HG02763 (cell line): ENCODE measurements around the gene GPR156.
"Not testable (repeated sequence)": the region's sequence is repeated elsewhere in the genome, so short reads cannot be mapped to it uniquely, and the experiment has no call there.

Experiments used
- ATAC-seq: cut with Tn5 transposase; IDR thresholded peaks from one replicate; pipeline ENCODE4 v1.9.1; 2021; ENCODE audit warnings: mild to moderate bottlenecking, moderate library complexity; ENCODE audit not compliant: unreplicated experiment

Gene GPR156

GRCh38 chr3:120275618-120276017, 9.4 kb downstream of the GPR156 start:
- no peak for ATAC-seq

DNA sequence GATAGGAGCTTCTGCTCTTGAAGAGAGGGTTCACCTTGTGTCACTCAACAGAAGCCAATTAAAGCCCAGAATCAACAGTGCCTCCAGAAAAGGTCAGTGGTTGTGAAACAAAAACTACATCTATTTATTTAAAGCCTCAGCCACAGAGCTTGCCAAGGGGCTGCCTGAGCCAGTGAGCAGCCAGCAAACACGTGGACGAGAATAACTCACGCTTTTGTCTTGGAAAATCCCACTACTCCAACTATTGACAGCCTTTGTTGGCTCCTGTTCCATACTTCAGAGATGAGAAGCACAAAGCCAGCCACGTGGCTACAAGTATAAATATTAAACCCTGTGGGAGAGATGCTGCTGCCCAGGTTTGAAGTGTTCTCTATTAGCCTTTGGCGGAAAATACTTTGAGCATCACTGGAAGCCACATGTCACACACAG, 10.3 kb downstream of the GPR156 start:
- no peak for ATAC-seq

DNA sequence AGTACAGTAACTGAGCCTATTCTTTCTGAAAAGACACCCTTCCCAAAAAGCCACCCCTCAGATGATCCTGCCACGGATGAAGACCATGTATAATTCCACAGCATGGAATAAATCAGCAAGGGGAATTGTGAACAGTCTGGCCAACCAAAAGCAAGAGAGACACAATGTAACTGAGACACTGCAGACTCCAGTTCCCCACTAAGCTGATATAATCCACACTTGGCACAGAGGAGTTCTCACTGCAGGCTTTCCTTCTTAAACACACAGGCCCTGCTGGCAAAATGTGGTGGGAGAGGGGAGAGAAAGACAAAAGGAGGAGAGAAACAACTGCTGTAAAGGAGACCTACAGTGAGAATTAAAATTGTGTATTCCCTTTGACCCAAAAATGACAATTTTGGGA, 12.7 kb downstream of the GPR156 start:
- ATAC-seq: no peak

DNA sequence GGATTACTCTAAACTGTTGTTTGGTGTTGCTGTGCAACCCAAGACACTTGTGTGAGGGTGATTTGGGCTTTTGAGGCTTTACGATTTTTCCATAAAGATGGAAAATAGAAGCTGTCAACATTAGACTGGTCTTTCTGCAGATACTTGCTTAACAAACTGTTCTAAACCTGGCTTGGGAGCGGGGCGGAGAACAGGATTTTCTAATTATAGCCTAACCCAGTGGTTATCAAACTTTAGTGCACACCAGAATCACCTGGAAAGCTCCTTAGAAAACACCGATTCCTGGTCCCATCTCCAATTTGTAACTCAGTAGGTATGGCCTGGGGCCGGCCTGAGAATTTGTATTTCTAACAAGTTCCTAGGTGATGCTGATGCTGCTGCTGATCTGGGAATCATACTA, 19.0 kb downstream of the GPR156 start:
- no peak for ATAC-seq

GRCh38 chr3:120264963-120265362, 20.1 kb downstream of the GPR156 start:
- no peak for ATAC-seq

DNA sequence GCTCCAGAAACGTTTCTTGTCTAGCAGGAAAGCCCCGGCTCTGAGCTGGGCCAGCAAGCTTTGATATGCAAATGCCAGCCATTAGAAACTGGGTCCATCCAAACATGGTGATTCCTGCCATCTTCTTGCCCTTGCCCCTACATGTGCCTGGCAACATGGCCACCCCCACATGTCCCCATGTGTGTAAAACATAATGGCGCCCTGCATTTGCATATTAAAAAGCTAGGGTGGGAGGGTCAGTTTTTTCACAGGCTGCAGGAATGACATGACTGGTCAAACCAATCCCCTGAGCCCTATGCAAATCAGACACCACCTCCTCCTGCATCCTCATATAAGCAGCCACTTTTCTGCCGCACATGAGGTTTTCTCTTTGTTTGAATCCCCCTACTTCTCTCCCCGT, 21.2 kb downstream of the GPR156 start:
- no peak for ATAC-seq

DNA sequence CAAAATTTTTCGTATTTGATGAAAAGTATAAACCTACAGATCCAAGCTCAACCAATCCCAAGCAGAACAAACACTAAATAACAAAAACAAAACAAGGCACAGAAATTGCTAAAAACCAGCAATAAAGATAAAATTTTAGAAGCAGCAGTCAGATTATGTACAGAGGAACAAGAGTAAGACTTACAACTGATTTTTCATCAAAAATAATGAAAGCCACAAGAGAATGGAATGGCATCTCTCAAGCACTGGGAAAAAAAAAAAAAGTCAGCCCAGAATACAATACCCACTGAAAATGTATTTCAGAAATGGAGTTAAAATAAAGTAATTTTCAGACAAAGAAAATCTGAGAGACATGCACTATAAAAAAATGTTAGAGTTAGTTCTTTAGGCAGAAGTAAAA, 27.0 kb downstream of the GPR156 start:
- ATAC-seq: no peak

- no peak for ATAC-seq
Observed at GRCh38 chr3:120245386-120245785, 39.6 kb downstream of the GPR156 start.

DNA sequence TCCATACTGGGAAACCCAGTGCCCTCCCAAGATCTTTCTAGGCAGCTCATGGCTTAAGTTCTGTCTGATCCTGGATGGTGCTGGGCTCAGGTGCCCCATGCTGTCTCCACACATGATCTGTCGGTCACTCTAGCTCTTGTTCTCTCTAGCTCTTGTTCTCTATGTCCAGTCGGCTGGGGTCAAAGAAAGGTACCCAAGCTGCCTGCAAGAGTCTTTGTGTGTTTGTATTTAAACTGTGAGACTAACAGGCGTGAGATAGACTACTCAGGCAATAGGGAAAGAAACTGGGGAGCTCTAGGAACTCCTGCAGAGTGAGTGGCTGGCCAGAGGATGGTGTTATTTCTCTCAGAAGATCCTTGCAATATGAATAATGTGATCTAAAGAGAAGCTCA, 40.2 kb downstream of the GPR156 start:
- ATAC-seq: no peak

DNA sequence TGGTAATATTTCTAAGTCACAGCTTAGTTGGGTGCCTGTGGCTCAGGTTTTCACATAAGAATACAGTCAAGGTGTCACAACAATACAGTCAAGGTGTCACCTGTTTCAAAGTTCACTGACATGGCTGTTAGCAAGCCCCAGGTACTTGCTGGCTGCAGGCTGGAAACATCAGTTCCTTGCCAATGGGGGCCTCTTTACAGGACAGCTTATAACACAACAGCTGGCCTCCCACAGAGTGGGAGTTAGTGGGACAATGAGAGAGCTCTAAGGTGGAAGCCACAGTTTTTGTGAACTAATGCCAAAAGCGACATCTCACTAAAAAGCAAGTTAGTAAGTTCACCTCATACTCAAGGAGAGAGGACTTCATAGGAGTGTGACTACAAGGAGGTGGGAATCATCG, 45.4 kb downstream of the GPR156 start:
- no peak for ATAC-seq

GRCh38 chr3:120227710-120228347, 57.2 kb downstream of the GPR156 start:
- no peak for ATAC-seq

DNA sequence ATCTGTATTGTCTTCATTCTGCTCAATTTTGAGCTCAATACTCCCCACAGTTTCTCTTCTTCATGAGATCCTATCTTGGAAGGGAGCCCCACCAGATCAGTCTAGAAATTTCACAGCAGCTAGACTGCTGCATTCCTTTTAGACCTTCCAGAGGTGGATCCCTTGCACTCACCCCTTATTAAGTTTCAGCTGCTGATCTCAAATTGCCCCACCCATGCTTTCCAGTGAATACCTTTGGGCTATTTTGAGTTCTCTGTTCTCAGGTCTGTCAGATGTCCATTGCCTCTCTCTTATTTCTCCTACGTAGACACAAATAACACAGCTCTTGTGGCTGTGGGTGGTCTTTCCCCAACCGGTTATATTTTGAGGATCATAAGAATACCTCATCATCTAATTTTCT, 60.8 kb downstream of the GPR156 start:
- ATAC-seq: no peak

DNA sequence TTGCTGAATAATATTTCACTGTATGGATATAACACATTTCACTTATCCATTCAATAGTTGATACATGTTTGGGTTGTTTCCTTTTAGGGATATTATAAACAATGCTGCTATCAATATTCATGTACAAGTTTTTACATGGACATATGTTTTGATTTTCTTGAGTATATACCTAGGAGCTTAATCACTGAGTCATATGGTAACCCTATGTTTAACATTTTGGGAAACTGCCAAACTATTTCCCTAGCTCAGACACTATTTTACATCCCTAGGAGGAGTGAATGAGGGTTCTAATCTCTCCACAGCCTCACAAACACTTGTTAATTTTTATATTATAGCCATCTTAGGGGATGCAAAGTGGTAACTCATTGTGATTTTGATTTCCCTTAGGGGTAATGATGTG, 66.0 kb downstream of the GPR156 start:
- no peak for ATAC-seq

- not testable (repeated sequence) for ATAC-seq
Observed at GRCh38 chr3:120216633-120217032, 68.4 kb downstream of the GPR156 start.

GRCh38 chr3:120214176-120214575, 70.8 kb downstream of the GPR156 start:
- no peak for ATAC-seq

- ATAC-seq: no peak
Observed at GRCh38 chr3:120212505-120212904, 72.5 kb downstream of the GPR156 start.

GRCh38 chr3:120209425-120209824, 75.6 kb downstream of the GPR156 start:
- no peak for ATAC-seq

DNA sequence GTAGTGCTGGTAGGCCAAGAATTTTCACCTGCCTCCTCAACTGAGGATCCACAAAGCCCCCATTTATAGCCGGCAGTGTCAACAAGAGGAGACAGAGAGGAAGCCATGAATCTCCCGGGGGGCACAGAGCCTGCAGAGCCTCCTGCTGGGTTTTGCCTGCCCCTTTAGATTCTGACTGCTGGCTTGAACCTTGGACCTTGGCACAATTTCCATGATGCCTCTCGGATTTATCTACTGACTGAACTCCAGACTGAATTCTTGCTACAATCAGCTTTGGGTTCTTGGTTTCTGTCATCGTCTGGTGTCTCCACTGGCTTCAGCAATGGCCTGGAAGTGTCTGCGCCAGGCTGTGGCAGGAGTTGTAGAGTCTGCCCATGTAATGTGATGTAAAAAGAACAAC, 80.7 kb downstream of the GPR156 start:
- ATAC-seq: no peak

DNA sequence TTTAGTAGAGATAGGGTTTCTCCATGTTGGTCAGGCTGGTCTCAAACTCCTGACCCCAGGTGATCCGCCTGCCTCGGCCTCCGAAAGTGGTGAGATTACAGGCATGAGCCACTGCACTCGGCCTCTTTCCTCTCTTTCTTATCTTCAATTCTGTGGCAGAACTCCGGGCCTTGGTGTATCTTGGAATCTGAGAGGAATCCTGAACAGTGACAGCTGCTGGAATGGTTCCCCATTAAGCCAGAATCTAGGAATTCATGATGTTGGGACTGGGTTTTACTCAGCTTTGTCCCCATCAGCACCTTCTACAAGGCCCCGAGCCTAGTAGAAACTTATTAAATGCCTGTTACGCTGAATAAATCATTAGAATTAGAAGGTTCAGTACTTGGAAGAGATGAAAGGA, 81.4 kb downstream of the GPR156 start:
- ATAC-seq: no peak

- ATAC-seq: no peak
Observed at GRCh38 chr3:120203016-120203415, 82.0 kb downstream of the GPR156 start.

DNA sequence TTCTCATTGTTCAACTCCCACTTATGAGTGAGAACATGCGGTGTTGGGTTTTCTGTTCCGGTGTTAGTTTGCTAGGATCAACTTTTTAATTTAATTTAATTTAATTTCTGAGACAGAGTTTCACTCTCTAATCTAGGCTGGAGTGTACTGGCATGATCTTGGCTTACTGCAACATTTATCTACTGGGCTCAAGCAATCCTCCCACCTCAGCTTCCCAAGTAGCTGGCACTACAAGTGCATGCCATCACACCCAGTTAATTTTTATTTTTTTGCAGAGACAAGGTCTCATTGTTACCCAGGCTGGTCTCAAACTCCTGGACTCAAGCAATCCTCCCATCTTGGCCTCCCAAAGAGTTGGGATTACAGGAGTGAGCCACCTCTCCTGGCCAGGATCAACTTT, 82.7 kb downstream of the GPR156 start:
- ATAC-seq: no peak

DNA sequence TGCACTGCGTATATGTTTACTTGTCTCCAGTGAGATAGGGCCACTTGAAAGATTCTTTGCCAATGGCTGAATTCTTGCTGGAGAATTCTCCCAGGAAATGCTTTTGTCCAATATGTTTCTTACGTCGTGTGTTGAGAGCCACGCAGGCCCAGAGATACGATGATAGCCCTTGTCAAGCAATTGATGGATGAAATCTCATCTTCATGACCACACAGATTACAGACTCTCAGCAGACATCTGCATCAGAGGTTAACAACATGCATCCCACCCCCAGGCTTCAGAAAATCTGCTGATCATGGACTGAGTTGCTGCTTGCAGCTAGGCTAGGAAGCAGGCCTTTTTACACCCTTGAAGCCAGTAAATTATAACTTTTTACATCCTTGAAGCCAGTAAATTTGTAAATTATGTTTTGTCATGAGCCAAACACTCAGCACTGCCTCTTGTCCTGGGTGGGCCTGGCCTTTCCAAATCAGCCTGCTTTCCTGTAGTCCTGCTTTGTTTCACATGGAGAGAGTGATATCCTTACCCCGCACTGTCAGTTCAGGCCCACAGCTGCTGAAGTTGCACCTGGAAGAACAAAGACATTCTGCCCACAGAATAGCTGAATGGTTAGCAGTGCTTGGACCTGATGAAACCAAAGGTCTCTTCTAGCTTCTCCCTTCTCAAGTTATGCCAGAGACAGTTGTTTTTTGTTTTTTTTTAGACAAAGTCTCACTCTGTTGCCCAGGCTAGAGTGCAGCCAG, 84.4 kb downstream of the GPR156 start:
- no peak for ATAC-seq
